Stimulated activated CD4-positive, alpha-beta T cell treated with anti-CD3 and anti-CD28 coated beads, Interleukin-12 subunit alpha, Interleukin-12 subunit beta, amount 100 ng/mL, for 24 hours (primary cell): Measurements from ENCODE around the gene MUL1.

Experiments used
- DNase-seq, 2 experiments: peaks; one replicate each; pipeline ENCODE4 v3.0.0-alpha.2; 2020; ENCODE audit warnings: low read depth in 2 of 2

The MUL1 gene

DNA sequence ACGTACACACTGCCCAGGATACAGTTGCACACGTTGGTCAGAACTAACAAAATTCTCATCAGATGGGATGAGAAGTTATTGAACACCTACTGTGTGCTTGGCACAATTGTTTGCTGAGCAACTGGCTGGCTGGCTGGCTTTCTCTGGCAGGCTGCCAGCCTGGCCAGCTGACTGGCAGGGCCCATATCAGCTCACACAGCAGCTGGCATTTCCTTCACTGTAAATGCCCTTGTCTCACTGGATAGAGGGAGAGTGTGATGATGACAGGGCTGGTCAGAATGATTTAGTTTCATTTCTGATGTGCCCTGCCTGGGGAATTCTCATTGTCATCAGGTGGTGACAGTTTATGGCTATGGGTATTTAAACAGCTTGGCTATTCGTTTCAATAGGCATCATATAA lies 37.8 kb downstream of the MUL1 start:
- no peak for DNase-seq

- DNase-seq, result no peak
Observed at GRCh38 chr1:20469406-20470076, 38.4 kb downstream of the MUL1 start.

- DNase-seq, result peak in 1 of 2 experiments; percentile 15
Observed at GRCh38 chr1:20466273-20466672, 41.7 kb downstream of the MUL1 start.

GRCh38 chr1:20465187-20465586 lies 42.8 kb downstream of the MUL1 start:
- no peak for DNase-seq

GRCh38 chr1:20463502-20463901 lies 44.4 kb downstream of the MUL1 start:
- no peak for DNase-seq

DNA sequence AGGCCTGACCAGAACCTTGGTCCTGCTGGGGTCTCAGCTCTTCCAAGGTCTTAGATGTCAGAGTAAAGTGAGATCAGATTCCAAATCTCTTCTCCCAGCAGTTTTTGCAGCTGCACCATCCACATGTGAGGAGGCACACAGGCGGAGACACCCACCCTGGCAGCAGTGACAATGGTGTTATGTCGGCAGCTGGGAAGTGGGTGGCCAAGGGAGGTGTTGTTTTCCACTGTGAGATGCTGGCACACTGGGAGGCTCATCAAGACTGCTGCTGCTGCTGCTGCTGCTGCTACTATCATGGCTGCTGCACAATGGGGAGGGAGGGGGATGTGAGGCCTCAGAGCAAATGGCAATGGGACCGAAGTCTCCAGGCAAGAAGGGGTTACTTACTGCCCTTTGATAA lies 45.6 kb downstream of the MUL1 start:
- DNase-seq, result no peak

DNA sequence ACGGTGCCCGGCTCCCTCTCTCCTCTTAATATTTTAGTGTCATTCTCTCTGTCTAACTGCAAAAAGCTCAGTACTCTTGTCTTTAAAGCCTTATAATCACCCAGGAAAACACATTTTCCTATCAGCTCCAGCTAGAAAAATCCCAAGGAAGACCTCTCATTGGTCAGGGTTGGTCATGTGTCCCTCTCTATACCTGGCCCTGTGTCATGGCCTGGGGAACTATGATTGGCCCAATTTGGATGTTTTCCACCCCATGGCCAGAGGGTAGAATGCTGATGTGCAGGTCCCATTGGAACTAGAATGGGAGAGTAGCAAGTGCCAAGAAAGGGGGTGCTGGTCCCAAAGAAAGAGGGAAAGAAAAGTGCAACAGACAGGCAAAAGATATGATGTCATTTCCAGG lies 49.2 kb downstream of the MUL1 start:
- no peak for DNase-seq

DNA sequence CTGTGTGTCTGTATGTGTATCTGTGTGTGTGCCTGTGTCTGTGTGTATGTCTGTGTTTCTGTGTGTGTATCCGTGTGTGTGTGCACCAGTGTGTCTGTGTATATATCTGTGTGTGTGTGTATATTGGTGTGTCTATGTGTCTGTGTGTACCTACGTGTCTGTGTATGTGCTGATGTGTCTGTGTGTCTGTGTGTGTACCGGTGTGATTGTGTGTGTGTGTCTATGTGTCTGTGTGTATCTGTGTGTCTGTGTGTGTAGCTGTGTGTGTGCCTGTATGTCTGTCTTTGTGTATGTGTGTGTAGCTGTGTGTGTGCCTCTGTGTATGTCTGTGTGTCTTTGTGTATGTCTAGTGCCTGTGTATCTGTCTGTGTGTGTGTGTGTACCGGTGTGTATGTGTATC lies 53.9 kb downstream of the MUL1 start:
- DNase-seq, result no peak

DNA sequence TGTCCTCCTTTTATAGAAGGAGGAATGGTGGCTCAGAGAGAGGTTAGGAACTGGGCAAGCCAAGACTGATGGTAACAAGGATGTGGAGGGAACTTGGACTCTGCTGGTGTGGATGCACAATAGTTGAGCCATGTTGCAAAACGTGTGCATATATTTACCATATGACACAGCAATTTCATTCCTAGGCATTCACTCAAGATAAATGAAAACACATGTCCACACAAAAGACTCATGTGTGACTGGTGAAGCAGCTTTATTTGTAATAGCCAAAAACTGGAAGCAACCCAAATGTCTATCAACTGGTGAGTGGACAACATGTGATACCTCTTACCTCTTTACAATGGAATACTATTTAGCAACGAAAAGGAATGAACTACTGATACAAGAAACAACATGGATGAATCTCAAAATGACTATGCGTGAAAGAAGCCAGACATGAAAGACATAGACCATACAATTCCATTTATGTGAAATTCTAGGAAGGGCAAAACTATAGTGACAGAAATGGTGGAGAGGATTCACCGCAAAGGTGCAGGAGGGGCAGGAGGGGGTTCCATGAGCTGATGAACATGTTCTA lies 58.1 kb downstream of the MUL1 start:
- DNase-seq, result no peak
